ENCODE measurements around the gene ABHD4. TPM values are rescaled to one million over a fixed set of nuclear protein-coding genes. Genes with fewer than 3 reads are reported as not detected.

The ABHD4 gene
- total RNA-seq, 6 experiments from 2014 or later, result 22.2 to 31.6 (median 27.5) TPM

- H3K4me1 Mint-ChIP-seq (ENCODE audit: low read depth), result peaks cover 60% of the 10 kb centered on the region
- no peak for DNase-seq
- TF ChIP-seq CTCF (IDR thresholded peaks at IDR 0.05), result no peak
- H3K36me3 Mint-ChIP-seq (ENCODE audit: low read depth), result peaks cover 33% of the 10 kb centered on the region
- peak overlapping the region; percentile 98; the same call in 1 of the 2 replicates for H3K4me3 Mint-ChIP-seq
- no peaks in the 10 kb centered on the region; the same call in 1 of the 2 replicates for H3K27me3 Mint-ChIP-seq (ENCODE audit: insufficient read depth)
- H3K27ac Mint-ChIP-seq, result peak overlapping the region; percentile 95; the same call in 1 of the 2 replicates
- H3K9me3 Mint-ChIP-seq, result no peaks in the 10 kb centered on the region
Observed at GRCh38 chr14:22600027-22600426, 1.9 kb downstream of the ABHD4 start.

DNA sequence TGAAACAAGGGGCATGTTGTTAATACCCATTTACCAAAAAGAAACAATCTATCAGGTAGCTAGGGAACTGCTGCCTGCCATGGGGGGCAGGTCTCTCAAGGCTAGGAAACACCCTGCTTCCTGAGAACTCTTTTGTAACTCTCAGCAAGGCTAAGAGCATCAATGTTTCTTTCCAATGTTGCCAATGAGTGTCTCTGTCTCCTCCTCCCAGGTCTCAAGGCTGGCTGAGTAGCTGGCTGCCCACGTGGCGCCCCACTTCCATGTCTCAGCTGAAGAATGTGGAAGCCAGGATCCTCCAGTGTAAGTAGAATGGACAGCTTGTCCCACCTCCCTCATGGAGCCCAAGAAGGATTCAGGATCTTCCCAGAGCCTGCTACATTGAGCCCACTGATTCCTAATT lies 3.4 kb downstream of the ABHD4 start:
- peaks cover 60% of the 10 kb centered on the region for H3K4me1 Mint-ChIP-seq (ENCODE audit: low read depth)
- H3K27me3 Mint-ChIP-seq (ENCODE audit: insufficient read depth), result no peaks in the 10 kb centered on the region; the same call in 1 of the 2 replicates
- H3K4me3 Mint-ChIP-seq, result no peak overlapping the region
- no peaks in the 10 kb centered on the region for H3K9me3 Mint-ChIP-seq
- no peak for TF ChIP-seq CTCF (IDR thresholded peaks at IDR 0.05)
- no peak for DNase-seq
- H3K36me3 Mint-ChIP-seq (ENCODE audit: low read depth), result peaks cover 43% of the 10 kb centered on the region
- H3K27ac Mint-ChIP-seq, result peak overlapping the region; percentile 81

GRCh38 chr14:22601996-22602395 lies 3.9 kb downstream of the ABHD4 start:
- H3K4me3 Mint-ChIP-seq, result no peak overlapping the region
- H3K4me1 Mint-ChIP-seq (ENCODE audit: low read depth), result peaks cover 60% of the 10 kb centered on the region
- DNase-seq, result no peak
- H3K36me3 Mint-ChIP-seq (ENCODE audit: low read depth), result peaks cover 43% of the 10 kb centered on the region
- peak overlapping the region; percentile 81 for H3K27ac Mint-ChIP-seq
- no peaks in the 10 kb centered on the region for H3K9me3 Mint-ChIP-seq
- no peak for TF ChIP-seq CTCF (IDR thresholded peaks at IDR 0.05)
- no peaks in the 10 kb centered on the region; the same call in 1 of the 2 replicates for H3K27me3 Mint-ChIP-seq (ENCODE audit: insufficient read depth)

DNA sequence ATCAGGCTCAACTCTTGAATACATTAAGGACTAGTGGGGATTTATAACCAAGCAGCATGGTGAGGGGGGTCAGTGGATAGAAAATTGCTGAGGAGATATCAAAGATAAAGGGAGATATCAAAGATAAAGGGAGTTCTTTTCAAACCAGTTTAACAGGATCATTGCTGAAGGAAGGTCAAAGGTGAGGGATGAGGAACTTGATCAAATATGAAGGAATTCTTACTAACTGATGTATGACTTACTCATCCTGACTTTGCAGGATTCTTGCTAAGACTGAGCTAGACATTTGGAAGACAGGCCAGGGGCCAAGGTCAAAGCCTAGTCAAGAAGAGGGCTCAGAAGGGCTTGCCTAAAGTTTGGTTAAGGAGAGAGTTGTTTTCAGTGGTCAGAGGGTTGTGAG lies 4.8 kb downstream of the ABHD4 start:
- H3K9me3 Mint-ChIP-seq, result no peaks in the 10 kb centered on the region
- H3K36me3 Mint-ChIP-seq (ENCODE audit: low read depth), result peaks cover 48% of the 10 kb centered on the region
- TF ChIP-seq CTCF (IDR thresholded peaks at IDR 0.05), result no peak
- H3K27me3 Mint-ChIP-seq (ENCODE audit: insufficient read depth), result no peaks in the 10 kb centered on the region; the same call in 1 of the 2 replicates
- peaks cover 53% of the 10 kb centered on the region for H3K4me1 Mint-ChIP-seq (ENCODE audit: low read depth)
- peak; percentile 48 for DNase-seq
- H3K4me3 Mint-ChIP-seq, result no peak overlapping the region
- peak overlapping the region; percentile 81 for H3K27ac Mint-ChIP-seq

- no peak for TF ChIP-seq CTCF (IDR thresholded peaks at IDR 0.05)
- Mint-ChIP-seq H3K4me3 (no peak overlapping the region), H3K27me3 (ENCODE audit: insufficient read depth) (no peaks in the 10 kb centered on the region), H3K4me1 (ENCODE audit: low read depth) (peaks cover 26% of the 10 kb centered on the region), H3K36me3 (ENCODE audit: low read depth) (peaks cover 61% of the 10 kb centered on the region), H3K27ac (no peak overlapping the region), H3K9me3 (no peaks in the 10 kb centered on the region)
- no peak for DNase-seq
Observed at GRCh38 chr14:22606380-22606779, 8.3 kb downstream of the ABHD4 start.

- DNase-seq, result no peak
- Mint-ChIP-seq H3K4me3 (no peak overlapping the region), H3K9me3 (no peaks in the 10 kb centered on the region), H3K27me3 (ENCODE audit: insufficient read depth) (no peaks in the 10 kb centered on the region), H3K4me1 (ENCODE audit: low read depth) (peaks cover 21% of the 10 kb centered on the region), H3K27ac (no peak overlapping the region), H3K36me3 (ENCODE audit: low read depth) (peaks cover 54% of the 10 kb centered on the region)
- no peak for TF ChIP-seq CTCF (IDR thresholded peaks at IDR 0.05)
Observed at GRCh38 chr14:22607291-22607690, 9.2 kb downstream of the ABHD4 start.
